WTC11 (cell line): ENCODE results near the gene AP3D1. TPM values are rescaled to one million over a fixed set of nuclear protein-coding genes. Genes with fewer than 3 reads are reported as not detected.

ENCODE experiments used
- ATAC-seq: fragments of 200-7000 bp; cut with Tn5 transposase; 2 replicates; pipeline ENCODE4 v1.10.0; 2021; ENCODE audit warnings: mild to moderate bottlenecking, moderate library complexity
- CTCF ChIA-PET: fragments of 300-600 bp; sonication (Branson Sonifier 250); formaldehyde crosslinking; loops from one replicate; lab custom pipeline; 2021; ENCODE audit warnings: antibody characterized with exemption; lab: Charles Lee
- POLR2A ChIA-PET: fragments of 350-600 bp; sonication (Branson Sonifier 250); formaldehyde crosslinking; loops from one replicate; lab custom pipeline; 2021; ENCODE audit warnings: antibody characterized with exemption; lab: Charles Lee
- DNase-seq: peaks from one replicate; pipeline ENCODE4 v3.0.0; 2021; ENCODE audit warnings: low spot score
- H3K27ac Mint-ChIP-seq: 2 replicates; pipeline ENCODE4 v1.8.0; 2021; ENCODE audit warnings: mixed read lengths
- H3K27me3 Mint-ChIP-seq: 2 replicates; pipeline ENCODE4 v1.8.0; 2021; ENCODE audit warnings: low read depth, mild to moderate bottlenecking, moderate library complexity, mixed read lengths
- H3K36me3 Mint-ChIP-seq: 2 replicates; pipeline ENCODE4 v1.8.0; 2021; ENCODE audit warnings: mixed read lengths
- H3K4me1 Mint-ChIP-seq: 2 replicates; pipeline ENCODE4 v1.8.0; 2022; ENCODE audit warnings: mixed read lengths
- H3K4me3 Mint-ChIP-seq: 2 replicates; pipeline ENCODE4 v1.8.0; 2021; ENCODE audit warnings: mild to moderate bottlenecking, moderate library complexity, mixed read lengths
- H3K9me3 Mint-ChIP-seq: 2 replicates; pipeline ENCODE4 v1.8.0; 2021; ENCODE audit warnings: mixed read lengths
- ATF2 ChIP-seq: sonication (generic); formaldehyde crosslinking; IDR thresholded peaks from 2 replicates; pipeline ENCODE4 v1.8.1; 2022; ENCODE audit warnings: low read depth, missing genetic modification reagents, borderline replicate concordance
- ATF3 ChIP-seq: sonication (generic); formaldehyde crosslinking; conservative IDR thresholded peaks from 2 replicates; pipeline ENCODE4 v1.8.1; 2022; ENCODE audit warnings: mild to moderate bottlenecking, missing genetic modification reagents
- CREM ChIP-seq: sonication (generic); formaldehyde crosslinking; IDR thresholded peaks from 2 replicates; pipeline ENCODE4 v1.8.1; 2022; ENCODE audit warnings: mild to moderate bottlenecking, missing genetic modification reagents, moderate library complexity
- E2F1 ChIP-seq: sonication (generic); formaldehyde crosslinking; IDR thresholded peaks from 2 replicates; pipeline ENCODE4 v1.8.0; 2022; ENCODE audit warnings: mild to moderate bottlenecking, missing genetic modification reagents
- ESRRA ChIP-seq: sonication (generic); formaldehyde crosslinking; IDR thresholded peaks from 2 replicates; pipeline ENCODE4 v1.8.1; 2022; ENCODE audit warnings: mild to moderate bottlenecking, missing genetic modification reagents, borderline replicate concordance
- FOXP1 ChIP-seq: sonication (generic); formaldehyde crosslinking; IDR thresholded peaks from 2 replicates; pipeline ENCODE4 v1.8.0; 2022; ENCODE audit warnings: missing genetic modification reagents, mild to moderate bottlenecking, moderate library complexity, borderline replicate concordance
- GTF2I ChIP-seq: fragments of 250-450 bp; sonication (Bioruptor Pico); conservative IDR thresholded peaks from 2 replicates; pipeline ENCODE4 v1.4.0; 2021; ENCODE audit warnings: mild to moderate bottlenecking
- MXD4 ChIP-seq: fragments of 250-450 bp; sonication (Bioruptor Pico); IDR thresholded peaks from 2 replicates; pipeline ENCODE4 v1.8.0; 2021; ENCODE audit warnings: mild to moderate bottlenecking, moderate library complexity, borderline replicate concordance
- NR2C2 ChIP-seq: sonication (generic); formaldehyde crosslinking; IDR thresholded peaks from 2 replicates; pipeline ENCODE4 v1.8.0; 2022; ENCODE audit warnings: mild to moderate bottlenecking, missing genetic modification reagents
- PRDM15 ChIP-seq: sonication (generic); formaldehyde crosslinking; IDR thresholded peaks from 2 replicates; pipeline ENCODE4 v1.8.0; 2022; ENCODE audit warnings: missing genetic modification reagents
- ZBTB21 ChIP-seq: sonication (generic); formaldehyde crosslinking; IDR thresholded peaks from 2 replicates; pipeline ENCODE4 v1.8.1; 2023; ENCODE audit warnings: mild to moderate bottlenecking, missing genetic modification reagents, borderline replicate concordance
- ZBTB43 ChIP-seq: sonication (generic); formaldehyde crosslinking; IDR thresholded peaks from 2 replicates; pipeline ENCODE4 v1.8.1; 2023; ENCODE audit warnings: mild to moderate bottlenecking, missing genetic modification reagents
- ZNF138 ChIP-seq: sonication (generic); formaldehyde crosslinking; conservative IDR thresholded peaks from 2 replicates; pipeline ENCODE4 v1.8.1; 2022; ENCODE audit warnings: mild to moderate bottlenecking, moderate library complexity, missing genetic modification reagents
- ZNF219 ChIP-seq: sonication (generic); formaldehyde crosslinking; IDR thresholded peaks from 2 replicates; pipeline ENCODE4 v1.8.0; 2023; ENCODE audit warnings: missing genetic modification reagents, mild to moderate bottlenecking, borderline replicate concordance
- ZSCAN18 ChIP-seq: fragments of 250-450 bp; sonication (Bioruptor Pico); IDR thresholded peaks from 2 replicates; pipeline ENCODE4 v2.1.2; 2022; ENCODE audit warnings: mild to moderate bottlenecking, moderate library complexity
- total RNA-seq: library from RNA; stranded (reverse); gene quantifications from 3 replicates; pipeline ENCODE4 v1.2.3, GENCODE V29; 2021

Gene AP3D1
- total RNA-seq, 1 experiment from 2014 or later, result 190 TPM

- ATAC-seq (no peak), DNase-seq (no peak)
- Mint-ChIP-seq H3K4me3 (no peak overlapping the region), H3K4me1 (peaks cover 46% of the 10 kb centered on the region), H3K27ac (peak overlapping the region; percentile 91; the same call in 1 of the 2 replicates), H3K36me3 (no peaks in the 10 kb centered on the region), H3K27me3 (no peaks in the 10 kb centered on the region), H3K9me3 (no peaks in the 10 kb centered on the region)
- CTCF ChIA-PET, result interaction anchor here (1.0 to 1.9 kb wide), 2 partner anchors 13 to 31 kb away, joined by 6 to 11 read pairs; no protein-coding TSS in a partner anchor
- TF ChIP-seq ZBTB21 (CRISPR knock-in tag) (no peak), E2F1 (CRISPR knock-in tag) (no peak), ZBTB43 (CRISPR knock-in tag) (no peak), ATF2 (CRISPR knock-in tag) (no peak), CREM (CRISPR knock-in tag) (no peak), FOXP1 (CRISPR knock-in tag) (no peak), ZNF219 (CRISPR knock-in tag) (no peak), ESRRA (no peak), ATF3 (CRISPR knock-in tag) (no peak), MXD4 (CRISPR knock-in tag) (no peak), NR2C2 (no peak), PRDM15 (CRISPR knock-in tag) (no peak), ZSCAN18 (CRISPR knock-in tag) (no peak), GTF2I (CRISPR knock-in tag) (no peak), ZNF138 (CRISPR knock-in tag) (no peak)
- POLR2A ChIA-PET, result no interaction called here
These were observed 17.5 kb upstream of the AP3D1 start for GRCh38 chr19:2168619-2169424.
